Left renal pelvis (tissue), 4 donors: ENCODE measurements around the gene AGBL4. TPM values are rescaled to one million over a fixed set of nuclear protein-coding genes. Genes with fewer than 3 reads are reported as not detected.
"Not testable (repeated sequence)": the region's sequence is repeated elsewhere in the genome, so short reads cannot be mapped to it uniquely, and the experiment has no call there.

Experiments
- DNase-seq, 4 donors: peaks; one replicate each; pipeline ENCODE4 v3.0.0-alpha.2; 2013; ENCODE audit warnings: low read depth in 4 of 4, low spot score in 3 of 4
- polyA plus RNA-seq, 4 donors: library from polyadenylated mRNA; unstranded; fragments of 120-200 nt; gene quantifications; one replicate each; pipeline ENCODE4 v1.2.1, GENCODE V29; 2013; ENCODE audit not compliant: insufficient read length in 4 of 4

Gene AGBL4
- polyA plus RNA-seq, 4 donors = 0.31 to 1.3 (median 1.1) TPM

GRCh38 chr1:49323925-49324540 lies 699.7 kb downstream of the AGBL4 start:
- no peak for DNase-seq

DNA sequence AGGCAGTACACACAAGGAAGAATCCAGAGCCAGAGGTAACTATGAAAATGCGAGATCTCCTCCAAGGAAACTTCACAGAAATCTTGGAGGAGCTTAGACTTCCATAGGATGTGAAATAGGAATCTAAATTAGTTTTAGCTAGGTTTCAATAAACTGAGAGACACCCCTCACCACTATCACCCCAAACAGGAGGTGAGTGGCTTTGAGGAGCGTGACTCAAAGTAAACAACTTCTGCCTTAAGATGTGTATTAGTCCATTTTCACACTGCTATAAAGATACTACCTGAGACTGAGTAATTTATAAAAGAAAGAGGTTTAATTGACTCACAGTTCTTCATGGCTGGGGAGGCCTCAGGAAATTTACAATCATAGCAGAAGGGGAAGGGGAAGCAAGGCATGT lies 703.3 kb downstream of the AGBL4 start:
- not testable (repeated sequence) for DNase-seq

DNA sequence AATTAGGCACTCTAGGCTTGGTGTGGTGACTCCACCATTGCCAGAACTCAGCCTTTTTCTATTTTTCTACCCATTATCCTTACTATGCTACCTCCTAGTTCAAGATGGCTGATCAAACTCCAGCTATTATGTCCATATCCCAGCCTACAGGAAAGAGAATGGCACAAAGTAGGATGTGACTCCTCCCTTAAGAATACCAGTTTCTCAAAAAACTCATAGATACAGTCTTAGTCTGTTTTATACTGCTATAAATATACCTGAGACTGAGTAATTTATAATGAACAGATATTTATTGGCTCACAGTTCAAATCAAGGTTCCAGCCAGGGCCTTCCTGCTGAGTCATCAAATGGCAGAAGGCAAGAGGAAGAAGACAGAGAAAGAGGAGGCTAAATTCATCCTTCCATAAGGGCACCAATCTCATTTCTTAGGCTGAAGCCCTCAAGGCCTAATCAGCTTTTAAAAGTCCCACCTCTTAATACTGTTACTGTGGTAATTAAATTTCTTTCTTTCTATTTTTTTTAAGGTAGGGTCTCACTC lies 704.3 kb downstream of the AGBL4 start:
- no peak for DNase-seq

- DNase-seq = no peak
These were observed 705.5 kb downstream of the AGBL4 start for GRCh38 chr1:49318218-49318617.

- no peak for DNase-seq
These were observed 716.3 kb downstream of the AGBL4 start for GRCh38 chr1:49307457-49307856.

- no peak for DNase-seq
These were observed 717.2 kb downstream of the AGBL4 start for GRCh38 chr1:49306507-49307070.

- DNase-seq = not testable (repeated sequence)
These were observed 721.4 kb downstream of the AGBL4 start for GRCh38 chr1:49302400-49302799.

- no peak for DNase-seq
These were observed 725.5 kb downstream of the AGBL4 start for GRCh38 chr1:49298304-49298703.

DNA sequence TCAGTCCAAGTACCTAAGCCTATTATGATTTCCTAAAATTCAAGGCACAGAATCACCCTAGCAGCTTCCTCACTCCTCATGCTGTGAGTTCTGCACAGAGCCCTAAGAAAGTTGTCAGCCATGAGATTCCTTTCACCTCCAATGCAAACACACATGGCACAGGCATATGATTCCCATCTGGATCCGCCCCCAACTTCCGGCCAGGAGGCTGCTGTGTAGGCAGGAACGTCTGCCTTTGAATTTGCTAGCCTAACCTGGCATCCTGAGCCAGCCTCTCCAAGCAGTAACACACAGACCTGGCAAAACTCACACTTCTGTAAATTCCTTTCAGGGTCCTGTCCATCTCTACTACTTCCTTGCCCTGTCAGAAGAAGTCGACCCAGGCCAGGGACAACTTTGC lies 726.0 kb downstream of the AGBL4 start:
- no peak for DNase-seq

- DNase-seq = no peak
These were observed 729.2 kb downstream of the AGBL4 start for GRCh38 chr1:49294539-49294938.

DNA sequence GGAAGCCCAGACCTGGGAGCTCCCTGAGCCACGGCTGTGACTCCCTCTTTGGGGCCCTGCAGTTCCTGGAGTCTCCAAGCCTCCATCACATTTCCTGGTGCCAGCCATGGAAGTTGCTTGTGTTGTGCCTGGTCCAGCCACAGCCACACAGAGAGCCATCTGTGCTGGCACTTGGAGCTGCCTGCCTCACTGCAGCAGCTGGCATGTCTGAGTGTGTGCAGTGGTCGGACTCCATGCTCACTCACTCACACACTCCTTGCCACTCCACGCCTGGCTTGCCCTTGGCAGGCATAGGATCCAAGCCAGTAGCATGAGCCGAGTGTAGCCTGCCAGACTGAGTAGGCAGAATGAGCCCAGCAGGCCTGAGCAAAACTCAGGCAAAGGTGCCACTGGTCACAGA lies 730.7 kb downstream of the AGBL4 start:
- no peak for DNase-seq

GRCh38 chr1:49257211-49258049 lies 766.3 kb downstream of the AGBL4 start:
- not testable (repeated sequence) for DNase-seq

DNA sequence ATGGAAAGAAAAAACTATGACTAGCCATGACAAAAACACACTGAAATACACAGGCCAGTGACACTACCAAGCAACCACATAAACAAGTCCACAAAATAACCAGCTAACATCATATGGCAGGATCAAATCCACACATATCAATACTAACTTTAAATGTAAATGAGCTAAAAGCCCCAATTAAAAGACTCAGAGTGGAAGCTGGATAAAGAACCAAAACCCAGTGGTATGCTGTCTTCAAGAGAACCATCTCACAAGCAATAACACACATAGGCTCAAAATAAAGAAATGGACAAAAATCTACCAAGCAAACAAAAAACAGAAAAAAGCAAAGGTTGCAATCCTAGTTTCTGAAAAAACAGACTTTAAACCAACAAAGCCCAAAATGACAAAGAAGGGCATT lies 770.8 kb downstream of the AGBL4 start:
- no peak for DNase-seq

GRCh38 chr1:49251019-49251784 lies 772.6 kb downstream of the AGBL4 start:
- no peak for DNase-seq

GRCh38 chr1:49240709-49241221 lies 783.0 kb downstream of the AGBL4 start:
- DNase-seq = no peak

DNA sequence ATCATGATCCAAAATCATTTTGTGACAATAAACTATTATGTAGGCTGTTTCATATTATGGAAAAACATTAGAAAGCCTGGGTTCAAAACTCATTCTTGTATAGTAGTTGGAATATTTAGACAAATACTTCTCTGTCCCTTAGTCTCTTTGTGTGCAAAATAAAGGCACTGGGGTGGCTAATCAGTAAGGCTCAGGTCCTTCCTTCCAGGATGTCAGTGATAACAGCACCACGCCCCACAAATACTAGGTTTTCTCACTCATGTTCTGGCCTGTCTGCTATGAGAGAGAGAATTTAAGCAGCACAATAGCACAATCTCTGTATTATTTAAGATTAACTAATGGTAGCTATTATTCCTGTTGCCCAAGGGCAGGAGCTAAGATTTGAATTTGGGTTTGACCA lies 788.8 kb downstream of the AGBL4 start:
- no peak for DNase-seq

DNA sequence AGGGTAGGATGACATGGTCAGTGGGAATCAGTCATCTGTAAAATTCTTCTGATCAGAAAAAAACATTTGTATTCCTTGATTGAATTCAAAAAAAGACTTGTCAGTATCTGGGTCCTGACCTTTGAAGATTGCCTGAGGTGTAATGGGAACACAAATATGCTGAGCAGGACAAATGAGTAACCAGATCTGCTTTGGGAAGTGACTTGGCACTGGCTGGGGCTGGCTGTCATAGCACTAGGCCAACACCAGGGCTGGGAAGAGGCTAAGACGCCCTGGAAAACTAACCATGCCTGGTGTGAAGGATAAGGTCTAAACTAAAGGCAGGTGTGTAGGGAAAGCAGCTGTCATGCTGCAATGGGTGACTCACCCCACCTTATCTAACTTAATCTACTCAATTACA lies 794.2 kb downstream of the AGBL4 start:
- DNase-seq = no peak

DNA sequence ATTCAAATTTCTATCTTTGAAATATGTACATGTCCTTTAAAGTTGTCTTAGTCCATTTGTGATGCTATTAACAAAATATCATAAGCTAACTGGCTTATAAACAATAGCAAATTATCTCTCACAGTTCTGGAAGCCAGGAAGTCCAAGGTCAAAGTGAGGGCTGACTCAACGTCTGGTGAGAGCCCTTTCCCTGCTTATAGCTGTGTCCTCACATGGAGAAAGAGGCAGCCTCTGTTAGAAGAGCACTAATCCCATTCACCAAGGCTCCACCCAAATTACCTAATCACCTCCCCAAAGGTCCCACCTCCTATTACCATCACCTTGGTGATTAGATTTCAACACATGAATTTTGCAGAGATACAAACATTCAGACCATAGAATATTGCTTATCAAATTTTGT lies 797.0 kb downstream of the AGBL4 start:
- DNase-seq = no peak

DNA sequence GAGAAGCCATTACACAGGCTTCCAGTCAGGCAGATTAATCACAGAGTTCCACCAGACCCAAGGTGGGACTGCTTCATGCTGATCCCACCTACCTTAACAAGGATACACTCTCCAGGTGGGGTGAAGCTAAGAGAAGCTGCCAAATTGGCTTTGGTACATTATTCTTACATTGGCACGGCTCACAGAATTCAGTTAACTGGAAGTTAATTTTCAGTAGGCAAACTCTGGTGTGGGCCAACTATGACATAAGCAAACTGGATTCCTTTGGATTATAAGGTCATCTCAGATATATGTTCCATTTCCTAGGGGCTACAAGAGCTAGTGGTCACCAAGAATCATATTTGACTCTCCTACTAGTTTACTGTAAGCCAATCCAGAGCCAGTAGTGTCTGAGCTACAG lies 798.3 kb downstream of the AGBL4 start:
- no peak for DNase-seq

- no peak for DNase-seq
These were observed 810.5 kb downstream of the AGBL4 start for GRCh38 chr1:49213301-49213700.

GRCh38 chr1:49208712-49209111 lies 815.0 kb downstream of the AGBL4 start:
- no peak for DNase-seq
